Measurements from ENCODE around the gene KIAA0930. TPM values are rescaled to one million over a fixed set of nuclear protein-coding genes. Genes with fewer than 3 reads are reported as not detected.

The KIAA0930 gene
- total and polyA plus RNA-seq, 2 of the 4 experiments (the other 2 are of a cell fraction): 25.3 to 34.1 TPM

DNA sequence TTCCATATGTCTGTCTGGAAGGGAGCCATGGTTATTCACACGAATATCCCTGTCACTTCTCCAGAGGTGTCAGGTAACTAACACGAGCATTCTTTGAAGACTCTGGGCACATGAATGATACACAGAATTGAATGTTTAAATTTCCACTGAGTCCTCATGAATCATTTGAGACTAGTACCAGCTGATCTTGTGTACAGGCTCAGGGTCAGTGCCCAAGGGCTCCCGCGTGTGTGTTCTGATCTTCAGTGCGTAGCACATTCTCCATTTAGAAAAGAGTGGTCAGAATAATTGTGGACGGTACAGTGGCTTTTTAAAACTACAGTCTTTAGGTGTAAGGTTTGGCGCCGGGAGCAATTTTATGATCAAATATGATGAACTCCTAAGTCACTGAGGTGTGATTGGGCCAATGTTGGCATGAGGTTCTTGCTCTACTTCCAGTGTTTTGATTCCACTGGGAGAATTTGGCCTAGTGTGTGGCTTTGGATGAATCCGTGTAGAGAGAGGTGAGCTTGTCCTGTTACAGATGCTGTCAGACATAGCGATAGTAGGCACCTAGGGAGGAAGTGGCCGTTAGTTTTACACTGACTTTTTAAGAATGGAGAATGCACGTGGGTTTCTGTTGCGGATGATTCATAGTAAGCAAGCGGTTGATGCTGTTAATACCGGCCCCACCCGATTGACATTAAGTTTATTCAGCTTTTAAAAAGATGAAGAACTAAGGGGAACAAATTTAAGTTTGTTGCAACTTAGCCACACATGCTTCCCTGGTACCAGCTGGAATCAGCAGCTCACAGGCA lies 54.8 kb downstream of the KIAA0930 start:
- no peak for ATAC-seq (ENCODE audit: low read depth)
- Histone ChIP-seq H3K36me3 (ENCODE audit: control insufficient read depth, insufficient read depth, low read length) (peaks cover 31% of the 10 kb centered on the region), H2AK9ac (replicated peaks; ENCODE audit: low read depth, low read length, poor library complexity) (no peak overlapping the region), H3K9me1 (ENCODE audit: insufficient read depth, low read length) (no peaks in the 10 kb centered on the region), H3K79me1 (ENCODE audit: low read depth in 1 of 2, low read length in 2 of 2) (peaks cover 15 to 39% of the 10 kb centered on the region in 2 experiments), H2BK20ac (ENCODE audit: low read depth, low read length) (no peak overlapping the region), H4K91ac (ENCODE audit: insufficient read depth, low read depth, low read length) (no peak overlapping the region), H3K27ac (ENCODE audit: insufficient read depth, low read length) (no peak overlapping the region), H2BK15ac (ENCODE audit: low read depth, low read length) (no peak overlapping the region), H3K18ac (ENCODE audit: low read depth, low read length) (no peak overlapping the region), H4K5ac (ENCODE audit: low read depth, low read length) (no peak overlapping the region), H2AFZ (replicated peaks; ENCODE audit: low read length, poor library complexity) (no peak overlapping the region), H3K9me3 (ENCODE audit: control insufficient read depth, insufficient read depth, low read length) (no peaks in the 10 kb centered on the region), H3K14ac (replicated peaks; ENCODE audit: low read depth, low read length) (no peak overlapping the region), H2AK5ac (ENCODE audit: low read depth, low read length) (no peak overlapping the region), H3K9ac (ENCODE audit: low read depth, low read length) (no peak overlapping the region), H2BK120ac (ENCODE audit: low read depth, low read length) (no peak overlapping the region), H2BK5ac (ENCODE audit: low read depth, low read length, poor library complexity, severe bottlenecking) (no peak overlapping the region), H3K4me2 (ENCODE audit: low read depth, low read length) (no peak overlapping the region), H3K4me3 (ENCODE audit: insufficient read depth, low read depth, low read length) (no peak overlapping the region), H3K56ac (ENCODE audit: extremely low read depth, insufficient read depth, low read length) (no peak overlapping the region), H3K4ac (ENCODE audit: low read depth, low read length) (no peak overlapping the region), H4K20me1 (ENCODE audit: insufficient read depth, low read length) (peaks cover 17% of the 10 kb centered on the region), H3K4me1 (ENCODE audit: control insufficient read depth, insufficient read depth, low read length) (peaks cover 3% of the 10 kb centered on the region; the same call in 1 of the 2 replicates), H3K27me3 (ENCODE audit: control insufficient read depth, insufficient read depth, low read length) (no peaks in the 10 kb centered on the region), H4K8ac (ENCODE audit: low read depth in 2 of 2, low read length in 2 of 2) (no peak overlapping the region), H3K23ac (ENCODE audit: low read depth, low read length) (no peak overlapping the region)
- ChIA-PET CTCF (no interaction called here), POLR2A (ENCODE audit: unreplicated experiment) (no interaction called here)
- dilution Hi-C loops (cut with HindIII; ENCODE audit: low sequenced_read_pairs, unreplicated experiment) (no loop called here), in situ Hi-C loops (cut with MboI; ENCODE audit: low sequenced_read_pairs) (no loop called here), intact Hi-C loops (cut with micrococcal nuclease) (no loop called here)
- TF ChIP-seq SMC3 (IDR thresholded peaks at IDR 0.05; ENCODE audit: low read depth, low read length) (no peak), FOS (IDR thresholded peaks at IDR 0.05; ENCODE audit: low read depth, low read length) (no peak), CHD1 (IDR thresholded peaks at IDR 0.05; ENCODE audit: low read depth, low read length) (no peak), POLR2A (IDR thresholded peaks at IDR 0.05; ENCODE audit: low read depth, low read length) (no peak), ELK1 (IDR thresholded peaks at IDR 0.05; ENCODE audit: borderline replicate concordance, low read depth, low read length) (no peak), RAD21 (IDR thresholded peaks at IDR 0.05; ENCODE audit: low read length) (no peak), CEBPB (IDR thresholded peaks at IDR 0.05; ENCODE audit: low read depth, low read length) (no peak), RFX5 (IDR thresholded peaks at IDR 0.05; ENCODE audit: low read depth, low read length) (no peak), NFE2L2 (IDR thresholded peaks at IDR 0.05; ENCODE audit: low read depth, low read length) (no peak), RCOR1 (IDR thresholded peaks at IDR 0.05; ENCODE audit: insufficient replicate concordance, low read length) (no peak)
- BruUV-seq (replicated peaks): TSS peak; percentile 64
- no peak for DNase-seq
- WGBS, 2 experiments (ENCODE audit: extremely low coverage in 2 of 2, insufficient read length in 1 of 2): 90% methylated on average over 9 of the region's 16 CpGs; no CpG with 5 or more reads in 1 of the 2 experiments
